ENCODE results near the gene VAT1L.

VAT1L gene

GRCh38 chr16:77993111-77993985 is 205.0 kb downstream of the VAT1L start:
- no peak for DNase-seq (ENCODE audit: low spot score)

- DNase-seq (ENCODE audit: low spot score): no peak
These were observed 207.6 kb downstream of the VAT1L start for GRCh38 chr16:77995843-77996455.

- no peak for DNase-seq (ENCODE audit: low spot score)
These were observed 210.1 kb downstream of the VAT1L start for GRCh38 chr16:77998350-77999023.

- no peak for DNase-seq (ENCODE audit: low spot score)
These were observed 213.2 kb downstream of the VAT1L start for GRCh38 chr16:78001451-78002025.

GRCh38 chr16:78002915-78003538 is 214.7 kb downstream of the VAT1L start:
- peak; percentile 94 for DNase-seq (ENCODE audit: low spot score)

GRCh38 chr16:78004517-78004916 is 216.2 kb downstream of the VAT1L start:
- DNase-seq (ENCODE audit: low spot score): no peak

- peak; percentile 32 for DNase-seq (ENCODE audit: low spot score)
These were observed 217.5 kb downstream of the VAT1L start for GRCh38 chr16:78005881-78006280.

GRCh38 chr16:78007121-78007520 is 218.8 kb downstream of the VAT1L start:
- DNase-seq (ENCODE audit: low spot score): no peak

GRCh38 chr16:78022347-78023060 is 234.1 kb downstream of the VAT1L start, which contains the start of gene CLEC3A:
Gene CLEC3A, plus strand, starts transcription at chr16:78022548. Its CDS starts 79 bp downstream, at chr16:78022627.
- DNase-seq (ENCODE audit: low spot score): no peak

- no peak for DNase-seq (ENCODE audit: low spot score)
These were observed 235.8 kb downstream of the VAT1L start for GRCh38 chr16:78024159-78024558.

GRCh38 chr16:78025631-78026030 is 237.3 kb downstream of the VAT1L start:
- DNase-seq (ENCODE audit: low spot score): no peak

- DNase-seq (ENCODE audit: low spot score): no peak
These were observed 239.7 kb downstream of the VAT1L start for GRCh38 chr16:78028018-78028417.
